Stimulated activated CD8-positive, alpha-beta memory T cell treated with anti-CD3 and anti-CD28 coated beads, Interleukin-15, amount 100 ng/mL, for 4 hours (primary cell): ENCODE data around the gene MRPS5.
"Not testable (repeated sequence)": the region's sequence is repeated elsewhere in the genome, so short reads cannot be mapped to it uniquely, and the experiment has no call there.

Source experiments
- DNase-seq, 2 donors: peaks; one replicate each; pipeline ENCODE4 v3.0.0-alpha.2; 2020; ENCODE audit warnings: low read depth in 2 of 2

The MRPS5 gene

GRCh38 chr2:95121407-95122196 lies at the start of gene MRPS5:
Gene MRPS5 (minus strand): TSS chr2:95121808. CDS start chr2:95121791, 17 bp downstream.
- DNase-seq = peak; percentile 73 to 77

DNA sequence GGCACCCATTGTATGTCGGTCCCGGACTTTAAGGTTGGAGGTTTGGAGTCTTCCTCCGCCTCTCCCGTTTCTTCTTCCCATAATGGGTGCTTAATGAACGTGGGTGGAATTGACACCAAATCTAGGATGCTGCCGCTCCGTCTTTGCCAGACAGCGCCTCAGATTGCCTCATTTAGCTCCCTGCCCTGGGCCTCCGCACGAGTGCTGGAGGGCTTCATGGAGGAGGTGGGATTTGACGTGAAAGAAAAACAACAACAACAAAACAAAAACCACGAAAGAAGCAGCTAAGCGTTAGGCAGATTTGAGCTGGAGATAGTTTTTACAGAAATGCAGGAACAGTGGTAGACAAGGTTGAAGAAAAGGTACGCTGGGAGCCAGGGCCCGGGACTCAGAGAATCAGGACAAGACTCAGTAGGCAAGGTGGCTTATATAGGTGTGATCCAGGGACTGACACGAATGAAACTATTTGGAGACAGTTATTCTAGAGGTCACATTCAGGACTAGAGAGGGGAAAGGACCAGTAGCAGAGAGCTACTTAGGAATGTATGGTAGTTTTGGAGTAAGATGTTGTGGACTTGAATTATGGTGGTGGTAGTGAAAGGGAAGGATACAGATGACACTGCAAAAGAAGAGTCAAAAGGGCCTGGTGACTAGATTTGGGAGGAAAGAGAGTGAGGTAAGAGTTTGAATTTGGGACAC lies 44.6 kb upstream of the MRPS5 start:
- no peak for DNase-seq

- DNase-seq = peak; percentile 94 to 96
Observed at GRCh38 chr2:95165371-95166064, 43.9 kb upstream of the MRPS5 start, which contains the start of gene ZNF2. Gene ZNF2 (plus strand): TSS chr2:95165809. CDS start chr2:95176227, 10,418 bp downstream.

DNA sequence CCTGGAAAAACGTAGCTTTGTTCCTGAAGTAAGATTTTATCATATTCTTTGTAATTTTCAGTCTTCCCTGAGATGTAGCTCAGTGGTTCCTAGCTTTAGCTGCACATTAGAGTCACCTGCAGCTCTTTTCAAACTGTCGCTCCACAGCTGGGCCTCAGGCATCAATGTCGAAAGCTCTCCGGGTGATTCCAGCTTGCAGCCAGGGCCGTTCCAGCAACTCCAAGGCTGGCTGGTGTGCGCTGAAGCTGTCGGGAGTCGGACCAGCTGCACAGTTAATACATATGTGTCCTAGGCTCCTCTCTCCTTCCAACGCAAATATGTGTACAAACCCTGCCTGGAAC lies 43.4 kb upstream of the MRPS5 start:
- no peak for DNase-seq

- peak; percentile 45 to 63 for DNase-seq
Observed at GRCh38 chr2:95159690-95160449, 38.3 kb upstream of the MRPS5 start, which contains the start of gene ZNF514. Gene ZNF514 (minus strand): TSS chr2:95159848. CDS start chr2:95153253, 6,595 bp downstream.

DNA sequence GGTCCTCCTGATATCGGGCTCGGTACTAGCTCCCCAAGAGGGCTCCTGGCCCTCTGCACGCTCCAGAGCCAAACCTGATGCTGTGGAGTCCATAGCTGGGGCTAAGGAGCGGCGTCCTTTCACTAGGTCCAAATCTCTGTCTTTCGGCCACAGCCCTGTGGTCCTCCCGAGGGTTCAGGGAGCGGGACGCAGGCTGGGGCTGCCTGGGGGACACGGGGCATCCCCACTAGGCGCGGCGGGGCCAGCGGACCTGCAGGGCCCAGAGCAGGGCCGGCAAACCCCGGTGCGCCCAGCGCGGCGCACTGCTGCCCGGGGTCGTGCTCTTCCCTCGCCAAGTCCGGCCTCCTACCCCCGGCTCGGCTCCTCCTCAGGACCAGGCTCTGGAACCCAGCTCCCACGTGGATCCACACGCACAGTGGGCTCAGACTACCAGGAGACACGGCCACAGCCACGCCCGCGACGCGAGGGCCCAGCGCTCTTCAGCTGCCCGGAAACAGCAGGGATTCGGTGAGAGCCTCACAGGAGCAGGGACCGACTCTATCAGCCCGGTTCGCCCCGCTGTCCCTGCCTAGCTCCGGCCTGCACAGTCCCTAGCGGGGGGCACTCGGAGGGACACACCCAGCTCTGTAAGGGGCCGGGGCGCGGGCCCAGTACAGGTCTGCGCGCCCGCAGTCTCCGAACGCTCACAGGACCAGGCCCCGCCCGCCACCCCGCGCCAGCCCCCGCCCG lies 37.4 kb upstream of the MRPS5 start:
- peak in 1 of 2 donors; percentile 20 for DNase-seq

DNA sequence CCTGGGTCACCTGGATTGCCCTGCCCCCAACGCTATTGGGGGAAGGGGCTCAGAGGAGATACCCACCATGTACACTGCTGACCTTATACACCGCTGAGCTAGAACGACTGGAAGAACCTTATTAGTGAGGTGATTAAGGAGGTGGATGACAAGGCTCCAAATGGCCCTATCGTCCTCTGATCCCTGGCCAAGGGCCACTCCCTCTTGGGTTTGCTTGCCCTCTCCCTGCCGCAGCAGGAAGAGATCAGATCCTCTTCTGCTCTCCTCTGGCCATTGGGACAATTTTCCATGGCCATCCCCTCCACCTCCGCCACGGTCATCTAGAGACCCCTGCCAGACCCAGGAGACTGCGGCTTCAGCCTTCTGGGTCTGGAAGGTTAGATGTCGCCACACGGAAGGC lies 36.8 kb upstream of the MRPS5 start:
- no peak for DNase-seq

GRCh38 chr2:95149397-95149984 lies 27.9 kb upstream of the MRPS5 start:
- no peak for DNase-seq

DNA sequence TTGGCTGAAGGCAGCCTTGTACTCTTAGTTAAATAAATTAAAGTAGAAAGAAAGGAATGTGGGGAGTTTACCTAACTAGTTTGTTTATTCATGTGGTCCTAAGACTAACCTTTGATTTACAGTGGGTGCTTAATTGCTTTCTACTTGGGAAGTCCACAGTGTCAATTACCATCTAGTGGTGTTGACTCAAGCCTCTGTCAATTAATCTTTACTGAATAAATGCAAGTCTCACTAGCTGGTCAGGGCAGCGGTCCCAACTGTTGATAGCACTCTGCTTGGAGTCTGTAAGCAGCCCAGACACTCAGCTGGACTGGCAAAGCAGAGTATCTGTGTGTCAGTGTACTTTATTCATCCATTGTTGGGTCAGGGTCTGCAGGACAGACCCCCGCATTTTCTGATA lies 22.2 kb upstream of the MRPS5 start:
- DNase-seq = no peak

DNA sequence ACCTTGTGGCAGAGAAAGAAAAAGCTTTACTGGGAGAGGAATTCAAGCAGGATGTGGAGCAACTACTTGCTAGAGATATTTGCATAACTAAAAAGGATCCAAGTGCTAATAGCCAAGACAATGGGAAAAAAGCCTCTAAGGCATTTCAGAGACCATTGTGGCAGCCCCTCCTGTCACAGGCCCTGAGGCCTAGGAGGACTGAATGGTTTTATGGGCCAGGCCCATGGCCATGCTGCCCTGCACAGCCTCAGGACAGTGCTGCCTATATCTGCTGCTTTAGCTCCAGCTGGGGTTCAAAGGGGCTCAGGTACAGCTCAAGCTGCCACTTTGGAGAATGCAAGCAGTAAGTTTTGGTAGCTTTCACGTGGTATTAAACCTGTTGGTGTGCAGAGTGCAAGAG lies 17.1 kb upstream of the MRPS5 start:
- no peak for DNase-seq

DNA sequence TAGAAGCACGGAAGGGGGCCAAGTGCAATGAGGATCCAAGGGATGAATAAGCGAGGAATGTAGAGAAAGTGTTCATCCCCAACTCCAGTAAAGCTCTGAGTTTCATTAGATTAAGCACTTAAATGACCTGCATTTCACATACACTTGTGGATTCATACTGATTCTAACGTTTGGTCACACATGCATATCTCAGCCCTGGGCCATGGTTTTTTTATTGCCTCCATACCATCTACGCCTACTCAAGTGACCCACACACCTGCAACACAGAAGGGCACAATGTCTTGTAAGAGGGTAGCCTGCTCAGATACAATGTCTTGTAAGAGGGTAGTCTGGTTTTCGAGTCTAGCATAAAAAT lies 566 bp upstream of the MRPS5 start:
- no peak for DNase-seq

DNA sequence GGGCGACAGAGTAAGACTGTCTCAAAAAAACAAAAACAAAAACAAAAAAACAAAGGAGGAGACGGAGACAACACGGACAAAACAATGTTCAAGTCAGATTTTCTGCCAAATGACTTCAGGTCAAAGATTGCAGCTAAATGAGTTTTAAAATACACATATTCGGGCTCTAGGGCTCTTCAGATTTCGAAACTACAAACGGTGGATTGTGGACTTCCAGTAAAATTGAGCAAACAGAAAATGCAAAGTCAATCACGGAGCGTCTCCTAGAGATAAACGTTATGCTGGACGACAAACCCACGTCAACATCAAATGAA lies 558 bp downstream of the MRPS5 start:
- DNase-seq = no peak

DNA sequence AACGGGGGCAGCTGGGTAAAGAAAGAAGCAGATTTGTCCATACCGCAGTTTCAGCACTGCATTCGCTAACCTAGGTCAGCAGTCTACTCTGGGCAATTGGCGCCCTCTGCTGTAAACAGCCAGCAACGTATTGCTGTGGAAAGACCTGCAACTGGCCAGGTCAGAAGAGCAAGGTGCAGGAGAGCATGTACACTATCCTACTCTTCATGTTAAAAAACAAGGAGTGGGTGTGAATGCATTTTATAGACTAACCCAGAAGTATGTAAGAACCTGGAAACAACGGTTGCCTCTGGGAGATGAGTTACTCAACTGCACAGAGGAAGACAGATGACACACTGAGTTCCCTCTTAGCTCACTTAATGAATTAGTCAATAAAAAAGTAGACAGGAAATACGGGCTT lies 6.2 kb downstream of the MRPS5 start:
- peak; percentile 14 to 62 for DNase-seq

DNA sequence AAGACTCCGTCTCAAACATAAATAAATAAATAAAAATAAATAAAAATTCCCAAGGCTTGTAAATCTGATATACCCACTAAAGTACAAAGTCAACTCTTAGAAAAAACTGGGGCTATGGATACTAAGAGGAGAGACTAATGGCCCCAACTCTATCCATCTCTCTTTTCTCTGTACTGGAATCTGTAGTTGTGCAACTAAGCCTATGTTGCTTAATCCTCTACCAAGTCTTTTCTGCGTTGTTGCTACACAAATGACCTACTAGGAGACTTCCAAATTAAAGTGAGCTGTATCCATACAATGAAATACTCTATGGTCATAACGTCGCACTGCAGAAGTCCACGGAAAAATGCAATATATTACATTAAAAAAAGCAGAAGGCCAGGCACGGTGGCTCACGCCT lies 8.1 kb downstream of the MRPS5 start:
- no peak for DNase-seq

GRCh38 chr2:95110395-95110794 lies 11.2 kb downstream of the MRPS5 start:
- DNase-seq = no peak

DNA sequence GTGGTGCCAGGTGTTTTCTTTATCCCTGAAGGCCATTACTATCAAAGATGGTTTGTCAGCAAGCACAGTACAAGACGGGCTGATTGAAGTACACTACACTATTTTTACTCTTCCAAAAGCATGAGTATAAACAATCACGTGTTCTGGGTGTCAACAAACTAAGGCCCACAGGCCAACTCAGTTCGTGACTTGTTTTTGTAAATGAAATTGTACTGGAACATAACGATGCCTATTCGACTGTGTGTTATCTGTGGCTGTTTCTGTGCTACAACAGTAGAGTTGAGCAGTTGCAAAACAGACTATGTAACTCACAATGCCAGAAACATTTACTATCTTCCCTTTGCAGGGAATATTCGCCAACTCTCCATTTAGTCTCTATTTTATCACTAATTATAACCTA lies 12.3 kb downstream of the MRPS5 start:
- no peak for DNase-seq

DNA sequence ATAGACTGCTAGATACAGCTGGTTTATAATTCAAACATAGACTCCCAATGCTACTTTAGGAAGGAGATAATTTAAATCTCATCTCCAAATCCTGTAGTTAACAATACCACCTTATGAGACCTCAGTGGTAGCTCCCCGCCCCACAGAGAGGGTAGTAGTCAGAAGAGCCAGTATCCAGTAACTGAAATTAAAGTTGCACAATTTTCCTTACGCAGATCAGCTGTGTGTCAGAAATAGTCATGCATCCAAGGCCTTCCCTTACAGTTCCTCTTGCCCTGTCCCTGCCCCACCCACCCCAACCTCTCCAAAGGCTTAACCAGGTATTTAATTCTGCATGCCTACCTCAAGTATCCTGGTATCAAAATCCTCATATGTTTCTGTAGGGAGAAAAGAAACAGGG lies 15.5 kb downstream of the MRPS5 start:
- DNase-seq = no peak

GRCh38 chr2:95104606-95105005 lies 17.0 kb downstream of the MRPS5 start:
- DNase-seq = no peak

DNA sequence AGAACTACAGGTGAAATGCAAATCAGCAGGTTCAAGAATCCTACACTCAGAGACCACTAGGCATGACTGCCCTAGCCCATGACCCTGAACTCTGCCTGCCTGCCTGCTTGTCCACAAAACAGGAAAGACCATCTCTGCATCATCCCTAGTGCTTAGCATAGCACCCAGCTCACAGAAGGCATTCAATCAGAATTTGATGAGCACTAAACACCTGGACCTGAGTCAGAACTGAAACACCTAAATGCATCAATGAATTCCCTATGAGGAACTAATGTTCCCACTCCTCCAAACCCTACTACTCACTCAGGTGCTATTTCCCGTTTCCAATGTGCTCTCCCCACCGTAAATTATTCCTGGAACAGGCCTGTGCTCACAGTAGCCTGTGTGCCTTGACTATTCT lies 21.7 kb downstream of the MRPS5 start:
- DNase-seq = no peak

DNA sequence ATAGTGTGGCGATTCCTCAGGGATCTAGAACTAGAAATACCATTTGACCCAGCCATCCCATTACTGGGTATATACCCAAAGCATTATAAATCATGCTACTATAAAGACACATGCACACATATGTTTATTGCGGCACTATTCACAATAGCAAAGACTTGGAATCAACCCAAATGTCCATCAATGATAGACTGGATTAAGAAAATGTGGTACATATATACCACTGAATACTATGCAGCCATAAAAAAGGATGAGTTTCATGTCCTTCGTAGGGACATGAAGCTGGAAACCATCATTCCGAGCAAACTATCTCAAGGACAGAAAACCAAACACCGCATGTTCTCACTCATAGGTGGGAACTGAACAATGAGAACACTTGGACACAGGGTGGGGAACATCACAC lies 23.3 kb downstream of the MRPS5 start:
- not testable (repeated sequence) for DNase-seq
